HepG2 (cell line): ENCODE measurements around the gene S1PR3.

ENCODE experiments used
- AFF4 ChIP-seq: sonication (generic); formaldehyde crosslinking; IDR thresholded peaks from 2 replicates; pipeline ENCODE4 v1.4.0; 2020; ENCODE audit warnings: missing genetic modification reagents
- CHD2 ChIP-seq: IDR thresholded peaks from 2 replicates; pipeline ENCODE4 v1.6.1; 2011; ENCODE audit warnings: low read depth, low read length, improper control_type of control experiment
- KDM1A ChIP-seq: IDR thresholded peaks from 2 replicates; pipeline ENCODE4 v1.6.1; 2016; ENCODE audit warnings: missing compliant biosample characterization
- MEIS2 ChIP-seq: sonication (generic); formaldehyde crosslinking; IDR thresholded peaks from 2 replicates; pipeline ENCODE4 v1.9.0; 2021; ENCODE audit warnings: mild to moderate bottlenecking, missing genetic modification reagents
- NCOR1 ChIP-seq: fragments of 200-600 bp; sonication (generic); IDR thresholded peaks from 2 replicates; pipeline ENCODE4 v1.7.0; 2017; ENCODE audit warnings: antibody characterized with exemption, low read length, borderline replicate concordance
- POLR2AphosphoS5 ChIP-seq: IDR thresholded peaks from 2 replicates; pipeline ENCODE4 v1.6.1; 2012; ENCODE audit warnings: low read depth, low read length
- REST ChIP-seq, 2 experiments: IDR thresholded peaks; 2 replicates each; pipeline ENCODE4 v1.6.1; 2011 to 2012; ENCODE audit warnings: low read length in 2 of 2, borderline replicate concordance in 1 of 2, low read depth in 1 of 2, mild to moderate bottlenecking in 1 of 2, moderate library complexity in 1 of 2
- SRF ChIP-seq: IDR thresholded peaks from 2 replicates; pipeline ENCODE4 v1.6.1; 2011; ENCODE audit warnings: mild to moderate bottlenecking, low read depth, low read length, moderate library complexity
- SUZ12 ChIP-seq: fragments of 150-350 bp; IDR thresholded peaks from 2 replicates; pipeline ENCODE4 v1.6.1; 2014; ENCODE audit warnings: low read depth, low read length
- TCF12 ChIP-seq, 2 experiments: fragments of 450-650 bp in 1 of 2; sonication (generic) in 1 of 2; formaldehyde crosslinking in 1 of 2; IDR thresholded peaks; 2 replicates each; pipeline versions ENCODE4 v1.6.1 to v1.8.0; 2017 to 2022; ENCODE audit warnings: antibody characterized with exemption in 1 of 2, mild to moderate bottlenecking in 1 of 2, missing genetic modification reagents in 1 of 2, moderate library complexity in 1 of 2
- ZFP62 ChIP-seq: sonication (generic); formaldehyde crosslinking; IDR thresholded peaks from 2 replicates; pipeline ENCODE4 v1.4.0; 2020; ENCODE audit warnings: missing genetic modification reagents

GRCh38 chr9:88949425-88949824 lies 41.8 kb upstream of the S1PR3 start:
- no peak for TF ChIP-seq MEIS2 (CRISPR knock-in tag)
- no peak for TF ChIP-seq KDM1A (CRISPR knock-in tag)
- no peak for TF ChIP-seq ZFP62 (CRISPR knock-in tag)
- no peak for TF ChIP-seq POLR2AphosphoS5
- TF ChIP-seq TCF12 (IDR thresholded peaks at IDR 0.05): no peak
- no peak for TF ChIP-seq TCF12 (CRISPR knock-in tag; IDR thresholded peaks at IDR 0.05)
- no peak for TF ChIP-seq SRF
- no peak for TF ChIP-seq CHD2
- TF ChIP-seq AFF4 (CRISPR knock-in tag): no peak
- no peak for TF ChIP-seq SUZ12
- TF ChIP-seq NCOR1: no peak
- no peak for TF ChIP-seq REST (IDR thresholded peaks at IDR 0.05; ENCODE audit: borderline replicate concordance in 1 of 2, low read depth in 1 of 2, low read length in 2 of 2)
